GM12865 (cell line): ENCODE data around the gene GRHL1.

Experiments
- DNase-seq: peaks from one replicate; pipeline ENCODE4 v3.0.0; 2010; ENCODE audit warnings: low read depth
- H3K4me3 ChIP-seq: 2 replicates; pipeline ENCODE4 v1.5.1; 2011; ENCODE audit warnings: mild to moderate bottlenecking, low read depth, low read length, control low read depth
- CTCF ChIP-seq: IDR thresholded peaks from 2 replicates; pipeline ENCODE4 v1.5.1; 2011; ENCODE audit warnings: low read length, control low read depth, low read depth, inconsistent platforms; ENCODE audit not compliant: insufficient read depth; ENCODE audit errors: missing control alignments

GRHL1 gene

GRCh38 chr2:9998916-9999654, 47.6 kb downstream of the GRHL1 start:
- no peak for DNase-seq
- no peak for TF ChIP-seq CTCF
- no peak overlapping the region for H3K4me3 ChIP-seq

GRCh38 chr2:9999693-10000092, 48.2 kb downstream of the GRHL1 start:
- no peak overlapping the region for H3K4me3 ChIP-seq
- TF ChIP-seq CTCF, result no peak
- DNase-seq, result no peak

- no peak overlapping the region for H3K4me3 ChIP-seq
- no peak for DNase-seq
- no peak for TF ChIP-seq CTCF
Measured at GRCh38 chr2:10000541-10000940, 49.0 kb downstream of the GRHL1 start.

GRCh38 chr2:10001586-10001985, 50.1 kb downstream of the GRHL1 start:
- TF ChIP-seq CTCF, result no peak
- DNase-seq, result no peak
- H3K4me3 ChIP-seq, result no peak overlapping the region

- no peak overlapping the region for H3K4me3 ChIP-seq
- no peak for TF ChIP-seq CTCF
- DNase-seq, result no peak
Measured at GRCh38 chr2:10002109-10002508, 50.6 kb downstream of the GRHL1 start.

DNA sequence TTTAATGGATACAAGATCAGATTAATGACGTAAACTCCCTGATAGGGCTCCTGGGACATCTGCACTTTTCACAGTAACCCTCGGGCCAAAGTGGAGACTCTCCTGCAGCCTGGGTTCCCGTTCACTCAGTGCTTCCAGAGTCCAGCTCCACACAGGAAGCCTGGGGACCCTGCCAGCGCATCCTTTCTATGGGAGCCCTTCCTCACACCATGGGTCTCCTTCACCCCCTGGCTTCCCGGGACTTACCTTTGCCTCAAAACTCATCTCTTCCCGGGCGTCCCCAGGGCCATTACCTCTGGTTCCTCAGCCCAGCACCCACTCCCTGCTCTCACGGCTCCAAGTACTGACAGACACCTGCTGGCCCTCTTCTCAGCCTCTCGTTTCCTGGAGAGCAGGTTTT, 51.2 kb downstream of the GRHL1 start:
- DNase-seq, result no peak
- H3K4me3 ChIP-seq, result no peak overlapping the region
- TF ChIP-seq CTCF, result no peak

GRCh38 chr2:10003206-10004125, 52.0 kb downstream of the GRHL1 start:
- no peak for DNase-seq
- no peak for TF ChIP-seq CTCF
- no peak overlapping the region for H3K4me3 ChIP-seq
